GM12872 (cell line): ENCODE measurements around the gene FGFR3.

ENCODE experiments used
- CTCF ChIP-seq: IDR thresholded peaks from 3 replicates; pipeline ENCODE4 v1.5.1; 2011; ENCODE audit warnings: low read depth, mild to moderate bottlenecking, low read length, moderate library complexity; ENCODE audit not compliant: insufficient read depth

Gene FGFR3

GRCh38 chr4:1751919-1752283, 41.2 kb upstream of the FGFR3 start:
- no peak for TF ChIP-seq CTCF

GRCh38 chr4:1752284-1753041, 40.6 kb upstream of the FGFR3 start:
- TF ChIP-seq CTCF, result no peak

GRCh38 chr4:1753294-1753696, 39.8 kb upstream of the FGFR3 start:
- no peak for TF ChIP-seq CTCF

GRCh38 chr4:1753697-1754311, 39.3 kb upstream of the FGFR3 start:
- no peak for TF ChIP-seq CTCF

GRCh38 chr4:1754336-1754735, 38.8 kb upstream of the FGFR3 start:
- no peak for TF ChIP-seq CTCF

- TF ChIP-seq CTCF, result no peak
These were observed 37.8 kb upstream of the FGFR3 start for GRCh38 chr4:1755297-1755696.

GRCh38 chr4:1756079-1756478, 37.0 kb upstream of the FGFR3 start:
- no peak for TF ChIP-seq CTCF
